Stimulated activated CD4-positive, alpha-beta T cell treated with anti-CD3 and anti-CD28 coated beads, Interleukin-1b, Interleukin-23, amount 100 ng/mL, for 4 hours (primary cell): Measurements from ENCODE around the gene FAM217A.
"Not testable (repeated sequence)": the region's sequence is repeated elsewhere in the genome, so short reads cannot be mapped to it uniquely, and the experiment has no call there.

Source experiments
- DNase-seq, 2 donors: peaks; one replicate each; pipeline ENCODE4 v3.0.0-alpha.2; 2020; ENCODE audit warnings: low read depth in 2 of 2

The FAM217A gene, protein sequence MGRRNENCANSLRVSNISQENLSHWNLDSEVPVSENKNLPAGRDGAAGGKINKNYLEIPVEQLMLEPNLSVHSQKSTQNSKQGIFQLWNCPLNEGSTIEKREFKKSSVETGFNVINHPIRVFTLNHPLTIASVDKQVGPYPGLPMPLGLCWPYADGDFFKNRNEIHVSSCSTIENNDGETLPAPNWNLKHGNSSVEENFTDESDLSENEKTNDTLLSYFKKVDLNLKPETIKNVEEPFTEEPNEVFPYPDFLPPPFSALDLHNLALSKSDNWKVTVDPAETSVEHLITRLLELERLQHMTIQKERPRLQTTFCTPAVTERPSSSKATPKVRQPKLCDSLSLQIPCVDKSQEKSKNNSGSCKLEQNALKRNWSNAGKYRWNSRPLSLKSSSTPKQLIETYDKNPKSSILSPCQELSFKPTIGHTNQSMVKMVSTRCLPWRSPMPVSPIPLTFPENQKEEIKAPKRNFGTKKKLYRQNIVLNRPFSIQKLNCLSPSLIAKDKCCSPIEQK

DNA sequence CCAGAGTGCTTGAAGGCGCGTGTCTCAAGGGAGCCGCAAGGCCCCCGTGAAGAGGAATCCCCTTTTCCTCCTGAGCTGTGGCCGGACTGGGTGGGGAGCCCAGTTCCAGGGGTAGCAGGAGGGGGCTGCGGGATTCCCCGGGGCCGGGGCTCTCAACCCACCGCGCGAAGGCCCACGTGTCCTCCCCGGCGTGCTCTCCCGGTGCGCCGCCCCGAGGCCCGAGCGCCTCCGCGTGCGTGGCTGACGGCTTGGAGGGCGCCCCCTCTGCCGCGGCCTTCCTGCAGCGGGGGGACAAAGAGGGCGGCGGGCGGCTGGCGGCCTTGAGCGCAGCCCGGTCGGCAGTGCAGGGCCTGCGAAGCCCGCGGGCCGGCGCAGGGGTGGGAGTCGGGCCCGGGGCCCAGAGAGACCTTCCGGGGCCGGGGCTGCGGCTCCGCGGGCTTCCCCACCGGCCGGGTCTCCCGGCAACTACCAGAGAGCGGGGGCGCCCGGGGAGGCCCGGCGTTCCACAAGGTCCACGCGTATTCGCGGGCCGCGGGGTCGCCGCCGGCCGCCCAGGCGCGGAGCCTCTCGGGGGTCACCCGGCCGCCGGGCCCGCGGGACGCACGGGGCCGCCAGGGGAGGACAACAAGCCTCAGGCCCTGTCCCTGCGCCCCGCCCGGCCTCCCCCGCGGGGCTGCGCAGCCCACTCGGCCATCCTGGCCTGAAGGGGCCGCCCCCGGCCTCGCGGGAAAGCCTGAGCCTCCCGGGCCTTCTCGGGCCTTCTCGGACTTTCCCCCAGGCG is at the start of gene FAM217A:
FAM217A (minus strand) TSS at position 447 of the 781 bp plus-strand sequence. CDS start 1,723 bp downstream, outside the sequence.
- no peak for DNase-seq

DNA sequence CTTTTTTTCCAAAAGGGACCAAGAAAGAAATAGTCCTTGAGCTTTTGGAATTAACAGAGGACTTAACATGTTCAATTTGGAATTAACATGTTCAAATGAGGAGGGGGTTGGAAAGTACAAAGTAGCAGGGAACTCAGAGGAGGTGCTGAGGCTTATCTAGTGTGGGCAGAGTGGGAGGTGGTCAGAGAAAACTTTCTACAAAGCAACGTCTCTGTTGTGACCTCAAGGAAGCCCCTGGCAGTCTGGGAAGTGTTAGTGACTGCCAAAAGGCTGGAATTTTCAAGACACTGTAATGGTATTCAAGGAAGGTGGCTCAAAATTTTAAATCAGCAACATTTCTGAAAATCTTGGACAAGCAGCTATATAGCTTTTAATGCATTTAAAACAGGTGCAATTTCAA is 49.1 kb upstream of the FAM217A start:
- DNase-seq, result no peak

DNA sequence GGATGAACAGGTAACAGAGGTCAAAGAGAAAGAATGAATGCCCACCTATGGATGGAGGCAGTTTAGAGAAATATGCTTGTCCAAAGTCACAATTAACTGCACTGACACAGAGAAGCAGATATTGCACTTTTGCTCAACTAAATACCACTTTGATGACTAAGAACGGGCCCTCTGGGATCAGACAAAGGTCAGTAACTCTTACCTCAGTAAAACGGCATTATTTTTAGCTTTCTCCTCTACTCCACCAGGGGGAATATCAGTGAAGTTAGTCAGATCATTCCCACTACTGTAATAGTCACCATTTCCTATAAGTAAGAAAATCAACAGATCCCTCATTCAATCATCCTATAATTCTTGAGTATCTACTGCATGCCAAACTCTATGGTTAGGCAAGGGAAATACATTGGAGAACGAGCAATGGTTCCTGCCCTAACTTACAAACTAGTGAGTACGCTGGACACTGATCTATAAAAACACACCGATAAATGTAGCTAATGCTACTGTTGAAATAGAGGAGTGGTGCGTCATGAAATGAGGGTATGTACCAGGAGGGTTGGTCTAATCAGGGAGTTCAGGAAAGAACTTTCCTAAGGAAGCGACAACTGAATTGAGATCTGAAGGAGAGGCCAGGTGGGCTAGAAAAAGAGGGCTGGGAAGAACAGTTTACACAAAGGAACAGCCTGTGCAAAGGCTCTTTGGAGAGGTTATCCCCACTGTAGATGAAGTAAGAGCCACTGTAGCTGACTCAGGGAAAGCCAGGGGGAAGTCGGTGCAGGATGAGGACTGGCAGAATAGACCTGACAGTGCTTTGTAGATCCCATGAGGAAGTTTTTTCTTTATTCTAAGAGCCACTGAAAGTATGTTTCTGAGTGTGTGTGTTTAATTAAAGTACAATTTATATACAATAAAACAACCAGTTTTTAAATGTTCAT is 47.3 kb upstream of the FAM217A start:
- no peak for DNase-seq

DNA sequence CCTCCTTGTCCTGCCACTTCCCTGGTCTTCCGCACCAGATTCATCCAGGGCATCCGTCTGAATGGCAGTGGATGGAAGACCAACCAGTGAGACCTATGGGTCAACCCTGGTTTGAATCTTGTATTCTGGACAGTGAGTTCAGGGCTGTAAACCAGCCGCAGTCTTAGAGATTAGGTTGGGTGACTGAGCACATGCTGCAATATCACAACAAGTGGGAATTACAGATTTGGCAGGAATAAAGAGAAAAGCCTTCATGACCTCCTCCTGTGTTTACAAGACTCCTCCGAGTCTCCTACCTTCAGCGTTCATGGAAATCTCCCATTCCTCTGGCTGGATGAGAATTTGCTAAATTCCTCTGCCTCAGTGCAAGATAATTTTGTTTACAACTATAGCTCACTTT is 46.6 kb upstream of the FAM217A start:
- DNase-seq, result no peak

DNA sequence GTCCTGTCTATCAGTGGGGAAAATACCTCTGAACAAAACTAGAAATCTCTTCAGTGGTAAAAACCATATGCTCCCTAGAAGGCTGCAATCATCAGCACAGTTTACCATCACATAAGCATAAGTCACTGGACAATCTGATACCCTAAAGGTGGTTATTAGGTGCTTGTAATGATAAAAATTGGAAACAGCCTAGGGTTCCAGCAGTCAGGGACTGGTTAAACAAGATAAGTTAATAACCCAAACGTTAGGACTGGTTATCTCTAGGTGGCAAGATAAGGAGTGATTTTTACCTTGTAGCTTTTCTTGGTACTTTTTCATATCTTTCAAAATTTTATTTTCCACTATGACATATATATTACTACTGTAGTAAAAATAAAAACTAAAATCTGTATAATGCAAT is 45.4 kb upstream of the FAM217A start:
- no peak for DNase-seq

DNA sequence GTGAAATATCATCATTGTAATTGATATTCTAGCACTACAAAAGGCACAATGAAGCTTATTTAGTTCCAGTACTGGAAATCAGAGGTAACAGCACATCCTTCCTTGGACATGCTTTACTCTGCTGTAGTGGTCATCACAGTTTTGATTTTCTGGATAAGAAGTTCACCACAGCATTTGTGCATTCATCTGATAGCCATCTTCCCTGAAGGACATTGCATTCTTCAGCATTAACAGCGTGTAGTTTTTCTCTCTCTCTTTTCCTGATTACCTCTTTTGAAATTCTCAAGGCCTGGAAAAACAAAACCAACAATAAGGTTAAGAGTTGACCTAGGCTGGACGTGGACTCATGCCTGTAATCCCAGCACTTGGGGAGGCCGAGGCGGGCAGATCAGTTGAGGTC is 36.8 kb upstream of the FAM217A start:
- DNase-seq, result no peak

DNA sequence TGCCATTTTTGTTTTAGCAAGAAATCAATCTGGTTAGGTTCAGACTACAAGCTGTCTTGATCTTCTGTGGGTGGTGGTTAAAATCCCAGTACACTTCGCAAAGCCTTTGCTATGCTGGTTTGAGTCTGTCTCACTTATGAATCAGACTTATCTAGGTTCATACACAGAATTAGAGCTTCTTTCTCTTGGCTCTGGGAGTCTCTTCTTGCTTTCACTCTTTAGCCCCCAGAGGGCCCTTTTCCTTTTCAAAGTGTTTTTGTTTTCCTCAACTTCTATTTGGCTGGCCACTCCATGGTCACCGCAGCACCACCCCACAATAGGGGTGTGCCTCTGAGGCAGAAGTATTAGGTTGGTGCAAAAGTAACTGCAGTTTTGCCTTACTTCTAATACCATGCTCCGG is 35.2 kb upstream of the FAM217A start:
- no peak for DNase-seq

DNA sequence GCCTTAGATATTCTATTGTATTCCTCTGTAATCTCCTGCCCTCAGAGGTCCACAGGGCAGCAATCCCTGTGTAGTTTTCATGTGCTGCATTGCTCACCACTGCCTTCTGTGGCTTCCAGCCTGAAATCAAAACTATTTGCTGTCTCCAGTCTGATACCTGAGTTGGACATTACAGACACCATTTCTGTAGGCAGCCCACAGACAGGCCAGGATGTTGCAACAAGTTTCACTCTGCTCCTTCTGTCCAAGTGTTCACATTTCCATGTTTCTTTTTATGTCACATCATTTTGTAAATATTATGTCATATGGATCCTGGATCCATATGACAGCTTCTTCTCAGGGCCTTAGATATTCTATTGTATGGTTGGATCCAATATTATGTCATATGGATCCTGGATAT is 34.7 kb upstream of the FAM217A start:
- DNase-seq, result no peak

DNA sequence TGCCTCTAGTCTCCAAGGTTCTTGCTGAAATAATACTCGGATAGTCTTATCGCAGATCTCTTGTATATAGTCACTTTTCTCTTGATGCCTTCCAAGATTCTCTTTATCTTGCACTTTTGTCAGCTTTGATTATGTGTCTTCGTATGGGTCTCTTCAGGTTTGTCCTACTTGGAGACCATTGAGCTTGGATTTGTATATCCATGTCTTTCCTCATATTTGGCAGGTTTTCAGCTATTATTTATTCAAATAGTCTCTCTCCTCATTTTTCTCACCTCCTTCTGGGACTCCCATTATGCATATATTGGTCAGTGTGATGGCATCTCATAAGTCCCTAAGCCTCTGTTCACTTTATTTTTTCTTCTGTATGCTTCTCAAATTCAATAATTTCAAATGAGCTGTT is 33.4 kb upstream of the FAM217A start:
- no peak for DNase-seq

DNA sequence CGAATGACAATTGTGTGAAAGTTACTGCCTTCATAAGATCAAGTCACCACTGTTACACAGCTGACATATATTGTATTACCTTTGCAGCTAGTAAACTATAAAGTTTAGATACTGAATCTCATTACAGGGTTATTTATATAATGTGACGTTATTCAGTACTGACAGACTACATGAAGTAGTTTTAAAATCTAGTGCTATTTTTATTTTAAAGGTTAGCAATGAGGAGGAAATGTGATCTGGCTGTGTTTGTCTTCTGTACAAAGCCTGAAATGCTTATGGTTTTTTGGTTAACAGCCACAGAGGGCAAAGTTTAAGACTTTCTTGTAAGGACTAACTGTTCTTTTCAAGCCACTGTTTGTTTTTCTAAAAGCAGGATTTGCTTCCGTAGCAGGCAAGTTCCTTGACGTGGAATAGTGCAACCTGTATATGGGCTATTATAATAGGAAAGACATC is 30.5 kb upstream of the FAM217A start:
- not testable (repeated sequence) for DNase-seq

DNA sequence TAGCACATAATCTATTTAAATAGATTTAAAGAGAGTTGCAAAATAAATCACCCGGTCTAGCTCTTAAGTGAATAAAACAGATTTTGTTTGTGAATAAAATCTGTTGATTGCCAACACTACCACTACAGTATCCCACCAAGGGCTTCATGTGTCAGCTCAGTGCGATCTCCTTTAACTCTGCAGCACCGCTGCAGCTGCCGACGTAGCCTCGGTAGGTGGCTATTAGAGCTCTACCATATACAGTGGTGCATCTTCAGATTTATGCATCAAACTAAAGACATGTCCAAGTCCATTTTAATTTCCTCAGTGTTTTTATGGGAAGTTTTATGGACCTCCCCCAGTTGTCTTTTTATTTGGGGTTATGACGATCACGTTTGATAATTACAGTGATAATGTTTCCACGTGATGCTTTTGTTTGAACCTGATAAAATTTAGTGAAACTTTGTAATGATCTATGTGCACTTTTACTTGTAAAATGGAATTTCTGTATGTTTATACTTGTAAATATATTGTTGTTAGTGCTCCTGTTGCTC is 29.7 kb upstream of the FAM217A start:
- DNase-seq, result no peak

DNA sequence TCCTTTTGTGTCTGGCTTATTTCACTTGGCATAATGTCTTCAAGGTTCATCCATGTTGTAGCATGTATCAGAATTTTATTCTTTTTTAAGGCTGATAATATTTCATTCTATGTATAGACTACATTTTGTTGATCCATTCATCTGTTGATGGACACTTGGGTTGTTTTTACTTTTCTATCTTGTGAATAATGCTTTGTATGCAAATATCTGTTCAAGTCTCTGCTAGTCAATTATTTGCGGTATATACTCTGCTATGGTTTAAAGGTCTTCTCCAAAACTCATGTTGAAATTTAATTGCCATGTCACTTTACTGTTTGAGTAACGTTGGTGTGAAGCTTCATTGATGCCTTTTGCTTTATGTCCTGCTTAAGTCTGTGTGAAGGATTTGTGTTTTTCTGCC is 28.9 kb upstream of the FAM217A start:
- no peak for DNase-seq

DNA sequence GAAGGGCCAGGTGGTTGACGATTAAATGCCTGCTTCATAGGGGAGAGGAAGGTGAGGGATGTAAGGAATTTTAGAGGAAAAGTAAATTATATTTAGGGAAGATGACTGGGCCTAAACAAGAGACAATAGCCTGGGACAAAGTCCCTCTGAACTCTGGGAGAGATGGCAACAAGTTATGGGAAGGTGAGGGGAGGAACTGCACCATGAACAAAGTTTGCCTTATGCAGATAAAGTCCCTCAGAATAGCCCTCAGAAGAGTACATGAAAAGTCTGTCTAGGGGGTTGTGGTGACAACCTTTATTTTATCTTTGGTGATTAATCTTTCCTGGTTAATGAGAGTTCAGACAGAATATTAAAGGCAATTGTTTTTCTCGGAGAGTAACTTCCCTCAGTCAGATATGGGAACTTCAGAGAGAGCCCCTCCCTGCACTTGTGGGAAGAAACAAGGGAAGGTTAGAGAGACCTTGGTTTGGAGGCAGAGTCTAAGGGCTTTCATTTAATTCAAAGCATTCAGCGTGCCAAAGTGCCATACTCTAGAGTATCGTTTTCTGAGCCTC is 27.1 kb upstream of the FAM217A start:
- no peak for DNase-seq

DNA sequence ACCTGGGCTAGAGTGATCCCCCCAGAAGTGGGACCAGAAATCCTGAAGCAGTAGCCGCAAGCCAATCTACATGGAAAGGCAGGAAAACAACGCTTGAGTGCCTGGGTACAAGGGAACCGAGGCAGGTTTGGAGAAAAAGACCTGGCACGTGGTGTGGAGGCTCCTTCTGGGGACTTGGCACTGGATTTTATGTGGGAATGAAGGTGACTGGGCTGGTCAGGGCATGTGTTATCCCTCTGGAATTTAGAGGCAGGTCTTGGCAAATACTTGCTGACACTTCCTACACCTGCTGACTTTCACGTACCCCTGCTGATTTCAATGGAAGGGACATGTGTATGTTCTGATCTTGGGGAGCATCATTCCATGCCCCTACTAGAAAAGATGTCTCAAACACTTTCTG is 25.0 kb upstream of the FAM217A start:
- DNase-seq, result no peak

DNA sequence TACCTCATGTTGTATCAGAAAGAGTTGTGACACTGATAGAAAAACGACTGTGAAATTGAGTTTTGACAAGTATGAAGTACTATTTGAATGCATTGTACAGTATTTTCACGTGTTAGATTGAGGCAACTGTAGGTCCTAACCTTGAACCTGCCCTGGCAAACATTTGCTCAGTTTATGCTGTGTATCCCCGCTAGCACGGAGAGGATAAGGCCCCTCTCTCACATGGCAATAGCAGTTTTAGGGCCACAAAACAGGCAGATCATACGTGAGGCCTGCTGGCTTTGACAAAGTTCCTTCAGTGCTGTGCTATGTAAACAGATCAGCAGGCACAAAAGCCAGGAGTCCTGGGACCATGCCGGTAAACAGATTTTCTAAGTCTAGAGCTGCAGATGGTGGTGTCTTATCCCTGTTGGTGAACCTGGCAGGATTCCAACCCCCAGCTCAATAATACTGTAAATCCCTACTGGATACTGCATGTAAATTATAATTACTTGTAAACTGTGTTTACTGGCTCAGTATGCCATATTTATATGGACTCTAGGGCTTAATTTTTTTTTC is 23.8 kb upstream of the FAM217A start:
- no peak for DNase-seq

DNA sequence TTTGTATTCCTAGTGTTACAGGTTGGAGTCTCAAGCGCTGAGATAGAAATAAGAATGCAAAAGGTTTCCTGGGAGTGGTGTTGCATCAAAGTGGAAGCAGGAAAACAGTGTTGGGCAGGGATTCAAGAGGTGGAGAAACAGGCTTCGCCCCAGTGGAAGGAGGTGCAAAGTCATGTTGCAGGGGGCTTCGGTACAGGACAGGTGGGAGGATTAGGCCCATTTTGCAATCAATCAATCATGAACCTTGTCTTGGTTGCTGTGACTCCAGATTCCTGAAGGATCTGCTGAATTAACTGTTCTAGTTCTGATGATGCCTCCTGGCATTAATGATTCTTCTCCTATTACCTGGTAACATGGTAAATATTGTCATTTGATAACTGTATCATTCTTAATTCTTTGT is 22.4 kb upstream of the FAM217A start:
- no peak for DNase-seq

DNA sequence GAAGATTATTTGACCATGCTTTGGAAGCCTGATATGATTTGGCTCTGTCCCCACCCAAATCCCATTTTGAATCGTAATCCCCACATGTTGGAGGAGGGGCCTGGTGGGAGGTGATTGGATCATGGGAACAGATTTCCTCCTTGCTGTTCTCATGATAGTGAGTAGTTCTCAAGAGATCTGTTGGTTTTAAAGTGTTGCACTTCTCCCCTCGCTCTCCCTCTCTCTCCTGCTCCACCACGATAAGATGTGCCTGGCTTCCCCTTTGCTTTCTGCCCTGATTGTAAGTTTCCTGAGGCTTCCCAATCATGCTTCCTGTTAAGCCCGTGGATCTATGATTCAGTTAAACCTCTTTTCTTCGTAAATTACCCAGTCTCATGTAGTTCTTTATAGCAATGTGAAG is 21.7 kb upstream of the FAM217A start:
- no peak for DNase-seq

DNA sequence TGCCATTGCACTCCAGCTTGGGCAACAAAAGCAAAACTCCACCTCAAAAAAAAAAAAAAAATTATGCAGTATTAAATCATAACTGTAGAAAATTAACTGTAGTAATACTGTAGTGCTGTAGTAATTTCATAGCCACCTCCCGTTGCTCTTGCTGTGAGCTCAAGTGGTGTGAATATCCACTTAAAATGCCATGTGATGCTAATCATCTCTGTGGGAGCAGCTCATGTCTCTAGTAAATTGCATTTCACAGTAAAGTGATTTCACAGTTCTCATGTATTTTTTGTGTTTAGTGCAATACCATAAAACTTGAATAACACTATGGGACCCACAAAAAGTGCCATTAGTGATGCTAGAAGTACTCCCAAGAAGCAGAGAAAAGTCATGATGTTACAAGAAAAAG is 14.4 kb upstream of the FAM217A start:
- DNase-seq, result no peak

DNA sequence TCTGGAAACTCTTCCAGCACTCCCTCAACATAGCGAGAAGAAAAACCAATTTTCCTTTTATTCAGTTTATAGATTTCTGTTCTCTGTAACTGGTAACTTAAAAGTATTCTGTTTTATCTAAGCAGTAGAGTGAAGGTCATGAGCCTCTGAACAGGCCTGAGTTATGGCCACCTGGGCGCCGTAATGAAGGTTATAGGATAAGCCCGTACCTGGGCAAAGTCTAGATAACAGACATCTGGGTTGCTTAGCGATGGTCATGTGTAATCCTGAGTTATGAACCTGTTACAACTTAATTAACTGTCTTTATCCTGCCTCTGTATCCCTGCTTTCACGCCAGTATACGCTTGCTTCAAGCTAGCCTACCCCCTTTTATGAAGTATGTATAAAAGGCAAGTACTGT is 13.0 kb upstream of the FAM217A start:
- no peak for DNase-seq

DNA sequence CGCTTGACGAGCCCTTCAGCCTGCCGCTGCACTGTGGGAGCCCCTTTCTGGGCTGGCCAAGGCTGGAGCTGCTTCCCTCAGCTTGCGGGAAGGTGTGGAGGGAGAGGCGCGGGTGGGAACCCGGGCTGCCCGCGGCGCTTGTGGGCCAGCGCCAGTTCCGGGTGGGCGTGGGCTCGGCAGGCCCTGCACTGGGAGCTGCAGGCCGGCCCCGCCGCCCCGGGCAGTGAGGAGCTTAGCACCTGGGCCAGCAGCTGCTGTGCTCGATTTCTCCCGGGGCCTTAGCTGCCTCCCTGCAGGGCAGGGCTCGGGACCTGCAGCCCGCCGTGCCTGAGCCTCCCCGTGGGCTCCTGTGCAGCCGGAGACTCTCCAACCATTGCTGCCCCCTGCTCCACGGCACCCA is 11.1 kb upstream of the FAM217A start:
- DNase-seq, result not testable (repeated sequence)

DNA sequence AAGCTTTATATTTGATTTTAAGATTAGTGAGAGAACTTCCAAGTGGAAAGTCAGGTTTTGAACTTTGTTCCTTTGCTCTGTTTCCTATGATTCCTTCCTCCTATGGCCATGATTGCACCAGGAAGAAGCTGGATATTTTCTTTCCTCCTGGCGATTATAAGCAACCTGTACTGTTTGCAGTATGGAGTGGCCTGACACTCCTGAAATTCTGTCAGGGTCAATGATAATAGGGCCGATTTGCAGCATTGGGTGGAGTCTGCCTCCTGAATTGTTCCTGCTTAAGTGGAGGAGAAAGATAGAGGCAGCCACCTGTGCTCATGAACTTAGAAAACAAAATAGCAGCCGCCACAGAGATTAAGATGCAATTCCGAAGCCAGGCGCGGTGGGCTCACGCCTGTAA is 9.8 kb upstream of the FAM217A start:
- no peak for DNase-seq
